NCI-H187 (cell line): ENCODE measurements around the gene EED.
"Not testable (repeated sequence)": the region's sequence is repeated elsewhere in the genome, so short reads cannot be mapped to it uniquely, and the experiment has no call there.

ENCODE experiments used
- DNase-seq, 2 experiments: peaks; one replicate each; lab custom pipeline; 2025; lab: John Stamatoyannopoulos, UW

Gene EED

GRCh38 chr11:86291466-86292262, 47.1 kb downstream of the EED start:
- no peak for DNase-seq

GRCh38 chr11:86292912-86293616, 48.5 kb downstream of the EED start:
- DNase-seq, result no peak

GRCh38 chr11:86294026-86294425, 49.5 kb downstream of the EED start:
- DNase-seq, result no peak

- no peak for DNase-seq
Observed at GRCh38 chr11:86301742-86302091, 57.2 kb downstream of the EED start.

- DNase-seq, result peak; percentile 91
Observed at GRCh38 chr11:86302092-86302793, 57.7 kb downstream of the EED start, which contains the start of gene HIKESHI. Gene HIKESHI (plus strand): TSS chr11:86302240. CDS start chr11:86302449, 209 bp downstream.

GRCh38 chr11:86303257-86303656, 58.7 kb downstream of the EED start:
- DNase-seq, result no peak

GRCh38 chr11:86308710-86309109, 64.2 kb downstream of the EED start:
- not testable (repeated sequence) for DNase-seq

- no peak for DNase-seq
Observed at GRCh38 chr11:86313793-86314192, 69.2 kb downstream of the EED start.

GRCh38 chr11:86314636-86315035, 70.1 kb downstream of the EED start:
- no peak for DNase-seq
